Natural killer cell (primary cell): ENCODE measurements around the gene HOXD8. TPM values are rescaled to one million over a fixed set of nuclear protein-coding genes. Genes with fewer than 3 reads are reported as not detected.
A peak's percentile ranks its signal among the peaks of the same experiment; 100 is the strongest.

ENCODE experiments used
- ATAC-seq, 3 donors: fragments of 150-1000 bp in 2 of 3; fragments of 200-7000 bp in 1 of 3; cut with Tn5 transposase; 1 replicate in 1 of 3; 2 replicates in 2 of 3; pipeline ENCODE4 v1.10.0; 2021; ENCODE audit warnings: mild to moderate bottlenecking in 2 of 3, moderate library complexity in 2 of 3
- DNase-seq, 2 donors: peaks; one replicate each; pipeline versions ENCODE4 v3.0.0 to v3.0.0-alpha.2; 2013 to 2021; ENCODE audit warnings: mixed read lengths in 1 of 2
- H3K27ac ChIP-seq: one replicate; pipeline ENCODE4 v1.5.1; 2013; ENCODE audit warnings: mild to moderate bottlenecking, low read length
- H3K27me3 ChIP-seq: one replicate; pipeline ENCODE4 v1.6.1; 2013; ENCODE audit warnings: low read length; ENCODE audit not compliant: control insufficient read depth, insufficient read depth
- H3K36me3 ChIP-seq: one replicate; pipeline ENCODE4 v1.6.1; 2013; ENCODE audit warnings: low read length; ENCODE audit not compliant: control insufficient read depth, insufficient read depth
- H3K4me1 ChIP-seq: one replicate; pipeline ENCODE4 v1.6.1; 2013; ENCODE audit warnings: low read length; ENCODE audit not compliant: control insufficient read depth, insufficient read depth
- H3K4me3 ChIP-seq: one replicate; pipeline ENCODE4 v1.5.1; 2013; ENCODE audit warnings: low read length
- H3K9me3 ChIP-seq: one replicate; pipeline ENCODE4 v1.6.1; 2013; ENCODE audit warnings: low read length; ENCODE audit not compliant: control insufficient read depth, insufficient read depth
- H3K27ac Mint-ChIP-seq, 2 donors: one replicate each; pipeline ENCODE4 v1.8.0; 2022; ENCODE audit warnings: mild to moderate bottlenecking in 2 of 2, mixed read lengths in 2 of 2, moderate library complexity in 1 of 2
- H3K27me3 Mint-ChIP-seq, 2 donors: one replicate each; pipeline ENCODE4 v1.8.0; 2022; ENCODE audit warnings: low read depth in 2 of 2, mixed read lengths in 2 of 2
- H3K36me3 Mint-ChIP-seq: one replicate; pipeline ENCODE4 v1.8.0; 2022; ENCODE audit warnings: mixed read lengths
- H3K4me1 Mint-ChIP-seq, 2 donors: one replicate each; pipeline ENCODE4 v1.8.0; 2022; ENCODE audit warnings: mixed read lengths in 2 of 2
- H3K4me3 Mint-ChIP-seq: one replicate; pipeline ENCODE4 v1.8.0; 2022; ENCODE audit warnings: mild to moderate bottlenecking, moderate library complexity, mixed read lengths
- H3K9me3 Mint-ChIP-seq, 2 donors: one replicate each; pipeline ENCODE4 v1.8.0; 2022; ENCODE audit warnings: mixed read lengths in 2 of 2
- CTCF ChIP-seq: fragments of 200-600 bp; IDR thresholded peaks from one replicate; pipeline ENCODE4 v1.8.0; 2022; ENCODE audit warnings: antibody characterized with exemption
- WGBS: methylation state at CpG from one replicate; pipeline ENCODE4 v1.1.7; 2013; ENCODE audit warnings: missing lambda C conversion rate; ENCODE audit not compliant: insufficient coverage; 5-methylcytosine and 5-hydroxymethylcytosine counted together
- intact Hi-C: fragments of 100-400 bp; cut with micrococcal nuclease; formaldehyde crosslinking; loops from one replicate; pipeline ENCODE4 v1.14.2; 2022
- total RNA-seq, 4 donors: library from RNA; stranded (reverse); fragments of 120-200 nt in 1 of 4; gene quantifications; one replicate each; pipeline versions ENCODE4 v1.2.3 to v1.2.4, GENCODE V29; 2013 to 2022

HOXD8 gene
- total RNA-seq, 3 donors from 2014 or later (not counting 1 experiment from before 2014, with no cell fraction given), result not detected

- peaks cover 72 to 88% of the 10 kb centered on the region in 2 donors for H3K27me3 Mint-ChIP-seq
- Histone ChIP-seq H3K27ac (no peak overlapping the region), H3K4me1 (peaks cover 24% of the 10 kb centered on the region), H3K9me3 (peaks cover 4% of the 10 kb centered on the region), H3K27me3 (peaks cover 80% of the 10 kb centered on the region), H3K4me3 (no peak overlapping the region), H3K36me3 (no peaks in the 10 kb centered on the region)
- no peaks in the 10 kb centered on the region for H3K9me3 Mint-ChIP-seq
- peak overlapping the region in 1 of 2 donors; percentile 26 for H3K27ac Mint-ChIP-seq
- peak in 1 of 2 donors; percentile 43 for DNase-seq
- ATAC-seq, result peak; percentile 22 to 62 (median 46)
- TF ChIP-seq CTCF, result no peak
- peak overlapping the region; percentile 86 for H3K4me3 Mint-ChIP-seq
- 4% methylated on average over 100 of the region's 100 CpGs for WGBS
- peaks cover 24% of the 10 kb centered on the region for H3K36me3 Mint-ChIP-seq
- intact Hi-C loops, result loop anchor here (5.0 kb wide), 1 partner anchor 422 kb away; no protein-coding TSS in a partner anchor
- peaks cover 31 to 38% of the 10 kb centered on the region in 2 donors for H3K4me1 Mint-ChIP-seq
Measured at GRCh38 chr2:176130147-176130956, 847 bp downstream of the HOXD8 start.

GRCh38 chr2:176130957-176131847, 1.7 kb downstream of the HOXD8 start:
- Histone ChIP-seq H3K36me3 (no peaks in the 10 kb centered on the region), H3K4me1 (peaks cover 30% of the 10 kb centered on the region), H3K9me3 (peaks cover 4% of the 10 kb centered on the region), H3K4me3 (no peak overlapping the region), H3K27me3 (peaks cover 80% of the 10 kb centered on the region), H3K27ac (no peak overlapping the region)
- 9% methylated on average over 9 of the region's 15 CpGs for WGBS
- H3K27me3 Mint-ChIP-seq, result peaks cover 72 to 87% of the 10 kb centered on the region in 2 donors
- no peak for ATAC-seq
- peaks cover 37 to 43% of the 10 kb centered on the region in 2 donors for H3K4me1 Mint-ChIP-seq
- DNase-seq, result no peak
- peak overlapping the region in 1 of 2 donors; percentile 26 for H3K27ac Mint-ChIP-seq
- peaks cover 30% of the 10 kb centered on the region for H3K36me3 Mint-ChIP-seq
- intact Hi-C loops, result loop anchor here (5.0 kb wide), 1 partner anchor 421 kb away; no protein-coding TSS in a partner anchor
- TF ChIP-seq CTCF, result no peak
- peak overlapping the region; percentile 86 for H3K4me3 Mint-ChIP-seq
- H3K9me3 Mint-ChIP-seq, result no peaks in the 10 kb centered on the region

- intact Hi-C loops, result loop anchor here (5.0 kb wide), 1 partner anchor 420 kb away; no protein-coding TSS in a partner anchor
- ATAC-seq (no peak), DNase-seq (no peak)
- H3K27ac Mint-ChIP-seq, result no peak overlapping the region
- H3K27me3 Mint-ChIP-seq, result peaks cover 70 to 81% of the 10 kb centered on the region in 2 donors
- no peak for TF ChIP-seq CTCF
- no peak overlapping the region for H3K27ac ChIP-seq
- 21% methylated on average over 3 of the region's 4 CpGs for WGBS
- peaks cover 30% of the 10 kb centered on the region for H3K36me3 Mint-ChIP-seq
- H3K4me3 Mint-ChIP-seq, result peak overlapping the region; percentile 87
- peaks cover 79% of the 10 kb centered on the region for H3K27me3 ChIP-seq
- H3K4me3 ChIP-seq, result no peak overlapping the region
- H3K36me3 ChIP-seq, result no peaks in the 10 kb centered on the region
- peaks cover 37 to 43% of the 10 kb centered on the region in 2 donors for H3K4me1 Mint-ChIP-seq
- peaks cover 4% of the 10 kb centered on the region for H3K9me3 ChIP-seq
- H3K4me1 ChIP-seq, result peaks cover 34% of the 10 kb centered on the region
- H3K9me3 Mint-ChIP-seq, result no peaks in the 10 kb centered on the region
Measured at GRCh38 chr2:176131848-176132158, 2.3 kb downstream of the HOXD8 start.
